GM12878 (cell line): ENCODE measurements around the gene MZT2B.
"Not testable (repeated sequence)": the region's sequence is repeated elsewhere in the genome, so short reads cannot be mapped to it uniquely, and the experiment has no call there.

Source experiments
- CEBPZ ChIP-seq: fragments of 150-350 bp; IDR thresholded peaks from 2 replicates; pipeline ENCODE4 v1.6.1; 2016; ENCODE audit warnings: low read depth, low read length
- CREM ChIP-seq: IDR thresholded peaks from 2 replicates; pipeline ENCODE4 v1.6.1; 2014; ENCODE audit warnings: antibody characterized with exemption, low read depth
- CTCF ChIP-seq, 3 experiments: IDR thresholded peaks in 2 of 3; conservative IDR thresholded peaks in 1 of 3; 2 replicates each; pipeline ENCODE4 v1.5.1; 2011; ENCODE audit warnings: low read depth in 3 of 3, low read length in 3 of 3, mild to moderate bottlenecking in 3 of 3, control low read depth in 2 of 3, moderate library complexity in 2 of 3, inconsistent platforms in 1 of 3, mixed read lengths in 1 of 3; ENCODE audit not compliant: control insufficient read depth in 2 of 3, insufficient read depth in 1 of 3; ENCODE audit errors: extremely low read depth in 1 of 3
- EP300 ChIP-seq, 2 experiments: fragments of 150-350 bp in 1 of 2; IDR thresholded peaks; 2 replicates each; pipeline ENCODE4 v1.6.1; 2011 to 2012; ENCODE audit warnings: low read depth in 2 of 2, low read length in 2 of 2, borderline replicate concordance in 1 of 2, improper control_type of control experiment in 1 of 2, inconsistent platforms in 1 of 2; ENCODE audit not compliant: control insufficient read depth in 1 of 2
- NFIC ChIP-seq: IDR thresholded peaks from 2 replicates; pipeline ENCODE4 v1.6.1; 2012; ENCODE audit warnings: low read depth, mild to moderate bottlenecking, inconsistent platforms, low read length, moderate library complexity
- NKRF ChIP-seq: fragments of 450-650 bp; conservative IDR thresholded peaks from 2 replicates; pipeline ENCODE4 v1.6.1; 2017; ENCODE audit warnings: mild to moderate bottlenecking, moderate library complexity
- POLR2A ChIP-seq: IDR thresholded peaks from 2 replicates; pipeline ENCODE4 v1.6.1; 2011; ENCODE audit warnings: low read depth, mild to moderate bottlenecking, low read length
- SIN3A ChIP-seq: IDR thresholded peaks from 2 replicates; pipeline ENCODE4 v1.6.1; 2012; ENCODE audit warnings: low read depth, low read length, improper control_type of control experiment
- SP1 ChIP-seq: IDR thresholded peaks from one replicate; pipeline ENCODE4 v1.6.1; 2011; ENCODE audit warnings: low read depth, low read length
- SPI1 ChIP-seq: IDR thresholded peaks from 2 replicates; pipeline ENCODE4 v1.6.1; 2011; ENCODE audit warnings: low read depth, mild to moderate bottlenecking, low read length, moderate library complexity, borderline replicate concordance; ENCODE audit not compliant: insufficient read depth
- SREBF2 ChIP-seq: IDR thresholded peaks from 2 replicates; pipeline ENCODE4 v1.6.1; 2012; ENCODE audit warnings: mild to moderate bottlenecking, low read length
- SRF ChIP-seq, 2 experiments: IDR thresholded peaks; 2 replicates each; pipeline ENCODE4 v1.6.1; 2011; ENCODE audit warnings: low read depth in 2 of 2, low read length in 2 of 2, mild to moderate bottlenecking in 1 of 2, moderate library complexity in 1 of 2

- TF ChIP-seq CTCF (IDR thresholded peaks at IDR 0.05 in 2 of 3, conservative IDR thresholded peaks at IDR 0.05 in 1 of 3; ENCODE audit: control insufficient read depth in 2 of 3, extremely low read depth in 1 of 3, insufficient read depth in 1 of 3, low read depth in 3 of 3, low read length in 3 of 3); NFIC; EP300 (IDR thresholded peaks at IDR 0.05; ENCODE audit: borderline replicate concordance in 1 of 2, control insufficient read depth in 1 of 2, low read depth in 2 of 2, low read length in 2 of 2); NKRF; SP1; POLR2A; CREM; SREBF2; SIN3A; SRF (IDR thresholded peaks at IDR 0.05; ENCODE audit: low read depth in 2 of 2, low read length in 2 of 2); CEBPZ; SPI1: not testable (repeated sequence)
Measured at GRCh38 chr2:130239581-130239980, 57.5 kb downstream of the MZT2B start.
